GM19397 (cell line): ENCODE measurements around the gene TMTC2.

Experiments used
- ATAC-seq: cut with Tn5 transposase; IDR thresholded peaks from one replicate; pipeline ENCODE4 v1.9.1; 2021; ENCODE audit warnings: mild to moderate bottlenecking, moderate library complexity; ENCODE audit not compliant: unreplicated experiment

Gene TMTC2

GRCh38 chr12:82998509-82998908 is 311.8 kb downstream of the TMTC2 start:
- ATAC-seq = no peak

- no peak for ATAC-seq
These were observed 316.3 kb downstream of the TMTC2 start for GRCh38 chr12:83003026-83003425.

- peak; percentile 76 for ATAC-seq
These were observed 319.0 kb downstream of the TMTC2 start for GRCh38 chr12:83005534-83006197.

GRCh38 chr12:83008703-83009102 is 322.0 kb downstream of the TMTC2 start:
- no peak for ATAC-seq

GRCh38 chr12:83010169-83010804 is 323.6 kb downstream of the TMTC2 start:
- no peak for ATAC-seq

GRCh38 chr12:83015390-83016217 is 328.9 kb downstream of the TMTC2 start:
- no peak for ATAC-seq

- ATAC-seq = no peak
These were observed 329.6 kb downstream of the TMTC2 start for GRCh38 chr12:83016218-83016835.

GRCh38 chr12:83016991-83017390 is 330.3 kb downstream of the TMTC2 start:
- ATAC-seq = no peak

- no peak for ATAC-seq
These were observed 331.4 kb downstream of the TMTC2 start for GRCh38 chr12:83018088-83018487.

GRCh38 chr12:83027021-83027723 is 340.5 kb downstream of the TMTC2 start:
- no peak for ATAC-seq

- no peak for ATAC-seq
These were observed 344.5 kb downstream of the TMTC2 start for GRCh38 chr12:83031196-83031595.

- ATAC-seq = no peak
These were observed 350.1 kb downstream of the TMTC2 start for GRCh38 chr12:83036847-83037246.

- no peak for ATAC-seq
These were observed 352.7 kb downstream of the TMTC2 start for GRCh38 chr12:83039413-83039812.

GRCh38 chr12:83040339-83040738 is 353.6 kb downstream of the TMTC2 start:
- ATAC-seq = no peak

- ATAC-seq = no peak
These were observed 354.3 kb downstream of the TMTC2 start for GRCh38 chr12:83040991-83041390.

GRCh38 chr12:83042441-83043200 is 355.9 kb downstream of the TMTC2 start:
- no peak for ATAC-seq

- no peak for ATAC-seq
These were observed 358.0 kb downstream of the TMTC2 start for GRCh38 chr12:83044736-83045135.

- ATAC-seq = no peak
These were observed 359.3 kb downstream of the TMTC2 start for GRCh38 chr12:83046019-83046418.

GRCh38 chr12:83049306-83049705 is 362.6 kb downstream of the TMTC2 start:
- no peak for ATAC-seq

GRCh38 chr12:83052890-83053541 is 366.3 kb downstream of the TMTC2 start:
- no peak for ATAC-seq
